HEK293T (cell line): ENCODE results near the gene SEC61A1.

ENCODE experiments used
- NFRKB ChIP-seq: fragments of 450-650 bp; IDR thresholded peaks from 2 replicates; pipeline ENCODE4 v1.6.1; 2016; ENCODE audit warnings: mild to moderate bottlenecking, moderate library complexity
- PKNOX1 ChIP-seq: fragments of 450-650 bp; IDR thresholded peaks from 2 replicates; pipeline ENCODE4 v1.6.1; 2016
- TARDBP ChIP-seq: fragments of 450-650 bp; IDR thresholded peaks from 2 replicates; pipeline ENCODE4 v1.6.1; 2016

GRCh38 chr3:128062033-128062745, 10.0 kb downstream of the SEC61A1 start:
- no peak for TF ChIP-seq PKNOX1
- TF ChIP-seq TARDBP = no peak
- TF ChIP-seq NFRKB = no peak
